IMR-90 (cell line): Measurements from ENCODE around the gene KCNMA1. TPM values are rescaled to one million over a fixed set of nuclear protein-coding genes. Genes with fewer than 3 reads are reported as not detected.

Experiments used
- ATAC-seq: fragments of 200-7000 bp; cut with Tn5 transposase; 2 replicates; pipeline ENCODE4 v1.9.1; 2020; ENCODE audit warnings: low read depth, mild to moderate bottlenecking, moderate library complexity
- BruUV-seq: library from RNA; stranded (reverse); fragments of 400-500 nt; replicated peaks from 2 replicates; lab custom pipeline; 2021; lab: Mats Ljungman, UMichigan
- CTCF ChIA-PET: fragments of 300-600 bp; formaldehyde crosslinking; extraction: SDS; loops from one replicate; lab custom pipeline; 2021; ENCODE audit warnings: antibody characterized with exemption; lab: Yijun Ruan, JAX
- POLR2A ChIA-PET: fragments of 300-600 bp; sonication (Branson Sonifier 250); formaldehyde crosslinking; loops from one replicate; lab custom pipeline; 2022; ENCODE audit warnings: antibody characterized with exemption; ENCODE audit not compliant: unreplicated experiment; lab: Charles Lee
- DNase-seq: peaks from one replicate; pipeline ENCODE4 v3.0.0; 2013
- H2AFZ ChIP-seq: replicated peaks from 2 replicates; pipeline ENCODE3; 2013; ENCODE audit warnings: low read length, mild to moderate bottlenecking; ENCODE audit not compliant: poor library complexity
- H2AK5ac ChIP-seq: 2 replicates; pipeline ENCODE4 v1.6.1; 2013; ENCODE audit warnings: low read depth, low read length, inconsistent platforms
- H2AK9ac ChIP-seq: replicated peaks from 2 replicates; pipeline ENCODE3; 2013; ENCODE audit warnings: mild to moderate bottlenecking, low read depth, low read length, moderate library complexity; ENCODE audit not compliant: poor library complexity
- H2BK120ac ChIP-seq: 2 replicates; pipeline ENCODE4 v1.6.1; 2013; ENCODE audit warnings: low read depth, low read length, inconsistent platforms
- H2BK15ac ChIP-seq: 3 replicates; pipeline ENCODE4 v1.6.1; 2013; ENCODE audit warnings: low read depth, low read length, inconsistent platforms
- H2BK20ac ChIP-seq: 2 replicates; pipeline ENCODE4 v1.6.1; 2013; ENCODE audit warnings: low read depth, mild to moderate bottlenecking, inconsistent platforms, low read length, moderate library complexity
- H2BK5ac ChIP-seq: 2 replicates; pipeline ENCODE4 v1.6.1; 2013; ENCODE audit warnings: mild to moderate bottlenecking, low read depth, low read length, inconsistent platforms; ENCODE audit not compliant: poor library complexity, severe bottlenecking
- H3K14ac ChIP-seq: replicated peaks from 2 replicates; pipeline ENCODE4 v1.6.1; 2013; ENCODE audit warnings: low read depth, low read length, inconsistent platforms
- H3K18ac ChIP-seq: 2 replicates; pipeline ENCODE4 v1.6.1; 2013; ENCODE audit warnings: low read depth, low read length, control low read depth
- H3K23ac ChIP-seq: 2 replicates; pipeline ENCODE4 v1.6.1; 2013; ENCODE audit warnings: low read depth, low read length, inconsistent platforms
- H3K27ac ChIP-seq: 2 replicates; pipeline ENCODE4 v1.5.1; 2013; ENCODE audit warnings: mild to moderate bottlenecking, control low read depth, low read length; ENCODE audit not compliant: insufficient read depth
- H3K27me3 ChIP-seq: 2 replicates; pipeline ENCODE4 v1.6.1; 2013; ENCODE audit warnings: low read length; ENCODE audit not compliant: control insufficient read depth, insufficient read depth
- H3K36me3 ChIP-seq: 2 replicates; pipeline ENCODE4 v1.6.1; 2013; ENCODE audit warnings: low read length, mixed read lengths; ENCODE audit not compliant: control insufficient read depth, insufficient read depth
- H3K4ac ChIP-seq: 2 replicates; pipeline ENCODE4 v1.6.1; 2013; ENCODE audit warnings: low read depth, low read length, inconsistent platforms
- H3K4me1 ChIP-seq: 2 replicates; pipeline ENCODE4 v1.6.1; 2013; ENCODE audit warnings: low read length, mixed read lengths; ENCODE audit not compliant: control insufficient read depth, insufficient read depth
- H3K4me2 ChIP-seq: 2 replicates; pipeline ENCODE4 v1.6.1; 2013; ENCODE audit warnings: low read depth, mild to moderate bottlenecking, control low read depth, low read length, moderate library complexity
- H3K4me3 ChIP-seq: 2 replicates; pipeline ENCODE4 v1.5.1; 2013; ENCODE audit warnings: low read depth, mild to moderate bottlenecking, control low read depth, low read length, moderate library complexity; ENCODE audit not compliant: insufficient read depth
- H3K56ac ChIP-seq: 2 replicates; pipeline ENCODE4 v1.6.1; 2013; ENCODE audit warnings: low read length, inconsistent platforms; ENCODE audit not compliant: insufficient read depth; ENCODE audit errors: extremely low read depth
- H3K79me1 ChIP-seq, 2 experiments: 2 replicates each; pipeline ENCODE4 v1.6.1; 2013; ENCODE audit warnings: low read length in 2 of 2, inconsistent platforms in 1 of 2, low read depth in 1 of 2
- H3K9ac ChIP-seq: 2 replicates; pipeline ENCODE4 v1.6.1; 2013; ENCODE audit warnings: low read depth, low read length, control low read depth
- H3K9me1 ChIP-seq: 2 replicates; pipeline ENCODE4 v1.6.1; 2013; ENCODE audit warnings: low read length, inconsistent platforms; ENCODE audit not compliant: insufficient read depth
- H3K9me3 ChIP-seq: 2 replicates; pipeline ENCODE4 v1.6.1; 2013; ENCODE audit warnings: low read length; ENCODE audit not compliant: control insufficient read depth, insufficient read depth
- H4K20me1 ChIP-seq: 2 replicates; pipeline ENCODE4 v1.6.1; 2013; ENCODE audit warnings: low read length, inconsistent platforms; ENCODE audit not compliant: insufficient read depth
- H4K5ac ChIP-seq: 2 replicates; pipeline ENCODE4 v1.6.1; 2013; ENCODE audit warnings: mild to moderate bottlenecking, low read depth, low read length, control low read depth
- H4K8ac ChIP-seq, 2 experiments: 2 replicates each; pipeline ENCODE4 v1.6.1; 2013; ENCODE audit warnings: low read depth in 2 of 2, low read length in 2 of 2, control low read depth in 1 of 2, inconsistent platforms in 1 of 2
- H4K91ac ChIP-seq: 2 replicates; pipeline ENCODE4 v1.6.1; 2013; ENCODE audit warnings: low read depth, low read length, inconsistent platforms; ENCODE audit not compliant: insufficient read depth
- BHLHE40 ChIP-seq: fragments of 150-350 bp; IDR thresholded peaks from 2 replicates; pipeline ENCODE4 v1.6.1; 2016; ENCODE audit warnings: mild to moderate bottlenecking, low read depth, low read length
- FOS ChIP-seq: fragments of 150-350 bp; IDR thresholded peaks from 2 replicates; pipeline ENCODE4 v1.6.1; 2016; ENCODE audit warnings: low read depth, low read length
- MAFK ChIP-seq: IDR thresholded peaks from 2 replicates; pipeline ENCODE4 v1.6.1; 2012; ENCODE audit warnings: low read depth, low read length, improper control_type of control experiment
- MAZ ChIP-seq: IDR thresholded peaks from 2 replicates; pipeline ENCODE4 v1.6.1; 2012; ENCODE audit warnings: low read depth, mild to moderate bottlenecking, low read length, improper control_type of control experiment, moderate library complexity, borderline replicate concordance
- MXI1 ChIP-seq: IDR thresholded peaks from 2 replicates; pipeline ENCODE4 v1.6.1; 2012; ENCODE audit warnings: low read depth, mild to moderate bottlenecking, low read length, moderate library complexity, borderline replicate concordance
- NFE2L2 ChIP-seq: fragments of 150-350 bp; IDR thresholded peaks from 2 replicates; pipeline ENCODE4 v1.6.1; 2016; ENCODE audit warnings: low read depth, mild to moderate bottlenecking, low read length
- POLR2A ChIP-seq: IDR thresholded peaks from 2 replicates; pipeline ENCODE4 v1.6.1; 2012; ENCODE audit warnings: mild to moderate bottlenecking, low read depth, low read length
- RAD21 ChIP-seq: IDR thresholded peaks from 2 replicates; pipeline ENCODE4 v1.6.1; 2012; ENCODE audit warnings: low read length, improper control_type of control experiment
- SMC3 ChIP-seq: fragments of 150-350 bp; IDR thresholded peaks from 2 replicates; pipeline ENCODE4 v1.6.1; 2016; ENCODE audit warnings: low read depth, mild to moderate bottlenecking, antibody characterized with exemption, low read length, moderate library complexity
- WGBS, 2 experiments: methylation state at CpG; one replicate each; pipeline versions ENCODE4 v1.1.5 to v1.1.7; 2013; ENCODE audit warnings: missing lambda C conversion rate in 2 of 2; ENCODE audit not compliant: insufficient read length in 1 of 2; ENCODE audit errors: extremely low coverage in 2 of 2; 5-methylcytosine and 5-hydroxymethylcytosine counted together
- dilution Hi-C: fragments of 300-500 bp; cut with HindIII; formaldehyde crosslinking; loops from one replicate; pipeline ENCODE4 v1.14.3; 2018; ENCODE audit warnings: low sequenced_read_pairs; ENCODE audit not compliant: unreplicated experiment
- in situ Hi-C: fragments of 300-500 bp; cut with MboI; formaldehyde crosslinking; loops from 3 replicates; pipeline ENCODE4 v1.14.3; 2019; ENCODE audit warnings: low sequenced_read_pairs, inconsistent platforms, mixed read lengths
- intact Hi-C: fragments of 100-400 bp; cut with micrococcal nuclease; formaldehyde crosslinking; loops from 2 replicates; pipeline ENCODE4 v1.10.0; 2022
- polyA plus RNA-seq, 3 experiments: library from polyadenylated mRNA; depleted of rRNA; stranded (reverse); fragments of >200 nt; gene quantifications; 2 replicates each; pipeline ENCODE4 v1.2.3, GENCODE V29; 2012; ENCODE audit warnings: low replicate concordance in 1 of 3
- total RNA-seq: library from RNA; depleted of rRNA; stranded (reverse); fragments of >200 nt; gene quantifications from 2 replicates; pipeline ENCODE4 v1.2.3, GENCODE V29; 2012
- TF ChIP-seq, protein P1 (sequence below): fragments of 150-350 bp; IDR thresholded peaks from 2 replicates; pipeline ENCODE4 v1.6.1; 2017; ENCODE audit warnings: mild to moderate bottlenecking, antibody characterized with exemption, low read length, low read depth

Gene KCNMA1
- total and polyA plus RNA-seq, 2 of the 4 experiments (the other 2 are of a cell fraction) = 25.6 to 29.6 TPM

DNA sequence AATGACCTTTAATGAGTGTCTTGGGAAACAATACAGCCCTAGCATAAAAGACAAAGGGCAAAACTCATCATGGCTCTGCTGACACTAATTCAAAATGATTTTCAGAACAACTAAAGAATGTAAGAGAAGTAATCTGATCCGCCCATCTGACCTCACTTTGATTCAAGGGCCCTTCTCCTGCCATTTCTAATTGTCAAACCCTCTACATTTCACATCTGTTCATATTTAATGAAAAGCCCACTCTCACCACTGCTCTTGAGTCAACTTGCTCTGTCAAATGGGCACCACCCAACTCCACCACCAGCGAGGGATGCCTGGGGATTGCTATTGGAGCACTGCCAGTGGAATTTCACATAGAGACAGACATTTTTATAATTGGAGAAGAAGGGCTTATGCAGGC lies 639.2 kb downstream of the KCNMA1 start:
- H3K23ac ChIP-seq = no peak overlapping the region
- no peak overlapping the region for H3K14ac ChIP-seq
- TF ChIP-seq POLR2A = no peak
- no peak for TF ChIP-seq BHLHE40
- no peak for TF ChIP-seq MAFK
- no peak for TF ChIP-seq NFE2L2
- no peak for TF ChIP-seq SMC3
- TF ChIP-seq, protein P1, sequence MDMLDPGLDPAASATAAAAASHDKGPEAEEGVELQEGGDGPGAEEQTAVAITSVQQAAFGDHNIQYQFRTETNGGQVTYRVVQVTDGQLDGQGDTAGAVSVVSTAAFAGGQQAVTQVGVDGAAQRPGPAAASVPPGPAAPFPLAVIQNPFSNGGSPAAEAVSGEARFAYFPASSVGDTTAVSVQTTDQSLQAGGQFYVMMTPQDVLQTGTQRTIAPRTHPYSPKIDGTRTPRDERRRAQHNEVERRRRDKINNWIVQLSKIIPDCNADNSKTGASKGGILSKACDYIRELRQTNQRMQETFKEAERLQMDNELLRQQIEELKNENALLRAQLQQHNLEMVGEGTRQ = no peak
- no peak for TF ChIP-seq MAZ
- no peak for TF ChIP-seq MXI1
- no peak for TF ChIP-seq FOS
- no peak for TF ChIP-seq RAD21
- intact Hi-C loops (no loop called here), in situ Hi-C loops (loop anchor here (25.0 kb wide), 2 partner anchors 436 to 1586 kb away; partner anchors contain the start of gene ZNF503), dilution Hi-C loops (no loop called here)
- no peak overlapping the region for H2AFZ ChIP-seq
- no peak overlapping the region for H3K4me3 ChIP-seq
- no peak overlapping the region for H4K8ac ChIP-seq
- no peak overlapping the region for H3K18ac ChIP-seq
- ATAC-seq (no peak), DNase-seq (no peak)
- no peak overlapping the region for H3K56ac ChIP-seq
- H3K27me3 ChIP-seq = peaks cover 5% of the 10 kb centered on the region; the same call in 1 of the 2 replicates
- no peaks in the 10 kb centered on the region for H3K79me1 ChIP-seq
- H3K9me3 ChIP-seq = no peaks in the 10 kb centered on the region
- WGBS, 2 experiments = no CpG with 5 or more reads among the region's 2 CpGs
- CTCF ChIA-PET = no interaction called here
- no peak overlapping the region for H2BK20ac ChIP-seq
- no peak overlapping the region for H2BK5ac ChIP-seq
- H4K5ac ChIP-seq = no peak overlapping the region
- POLR2A ChIA-PET = no interaction called here
- no peaks in the 10 kb centered on the region for H3K9me1 ChIP-seq
- H2AK5ac ChIP-seq = no peak overlapping the region
- H3K4me1 ChIP-seq = no peaks in the 10 kb centered on the region
- H2BK120ac ChIP-seq = no peak overlapping the region
- no peak overlapping the region for H3K27ac ChIP-seq
- no peak overlapping the region for H3K9ac ChIP-seq
- H3K36me3 ChIP-seq = no peaks in the 10 kb centered on the region
- H4K20me1 ChIP-seq = no peaks in the 10 kb centered on the region
- H3K4ac ChIP-seq = no peak overlapping the region
- no peak overlapping the region for H3K4me2 ChIP-seq
- BruUV-seq = no TSS peak
- H4K91ac ChIP-seq = no peak overlapping the region
- no peak overlapping the region for H2BK15ac ChIP-seq
- H2AK9ac ChIP-seq = no peak overlapping the region
